ENCODE data around the gene KRT78.

The KRT78 gene

DNA sequence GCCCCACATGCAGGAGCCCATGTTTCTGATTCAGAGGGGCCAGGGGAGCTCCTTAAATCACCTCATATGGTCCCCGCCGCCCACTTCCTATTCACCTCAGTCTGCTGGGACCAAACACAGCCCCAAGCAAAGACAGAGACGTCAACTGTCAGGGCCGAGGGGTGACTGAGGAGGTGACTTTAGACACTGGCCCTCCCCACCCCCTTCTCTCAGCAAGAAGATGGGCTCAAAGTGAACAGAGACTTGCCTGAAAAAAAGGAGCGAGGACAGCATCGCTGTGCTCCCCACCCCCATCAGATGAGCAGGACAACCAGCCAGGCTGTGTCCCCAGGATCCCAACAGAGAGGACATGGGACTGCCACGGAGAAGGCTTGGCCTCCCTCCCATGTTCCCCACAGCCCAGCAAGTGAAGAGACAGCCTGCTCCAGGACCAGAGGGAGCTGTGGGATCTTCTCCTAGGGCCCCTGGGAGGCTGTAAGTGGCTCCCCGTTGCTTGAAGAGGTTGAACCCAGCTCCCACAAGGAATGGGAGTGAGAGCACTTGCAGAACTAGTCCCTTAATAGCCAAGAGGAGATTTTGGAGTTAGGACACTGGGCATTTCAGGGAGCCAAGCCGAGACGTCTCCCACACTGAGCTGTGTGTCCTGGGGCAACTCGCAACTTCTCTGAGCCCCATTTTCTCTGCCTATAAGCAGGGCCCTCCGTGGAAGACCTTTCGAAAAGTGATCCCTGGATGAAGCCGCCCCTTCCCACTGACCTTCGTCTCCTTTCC is 13.3 kb downstream of the KRT78 start:
- no peak for TF ChIP-seq EGR1 (IDR thresholded peaks at IDR 0.05)
- no peak for TF ChIP-seq CEBPB (IDR thresholded peaks at IDR 0.05)
- no peak for TF ChIP-seq YY1 (IDR thresholded peaks at IDR 0.05; ENCODE audit: low read depth)
- no peak for TF ChIP-seq EP300 (IDR thresholded peaks at IDR 0.05; ENCODE audit: borderline replicate concordance)
- no peak for TF ChIP-seq TAF1 (IDR thresholded peaks at IDR 0.05; ENCODE audit: low read depth)
- TF ChIP-seq FOXM1 (IDR thresholded peaks at IDR 0.05; ENCODE audit: borderline replicate concordance, low read depth) = no peak
- TF ChIP-seq RAD21 (IDR thresholded peaks at IDR 0.05; ENCODE audit: low read depth) = no peak
- TF ChIP-seq TEAD4 (IDR thresholded peaks at IDR 0.05) = no peak

DNA sequence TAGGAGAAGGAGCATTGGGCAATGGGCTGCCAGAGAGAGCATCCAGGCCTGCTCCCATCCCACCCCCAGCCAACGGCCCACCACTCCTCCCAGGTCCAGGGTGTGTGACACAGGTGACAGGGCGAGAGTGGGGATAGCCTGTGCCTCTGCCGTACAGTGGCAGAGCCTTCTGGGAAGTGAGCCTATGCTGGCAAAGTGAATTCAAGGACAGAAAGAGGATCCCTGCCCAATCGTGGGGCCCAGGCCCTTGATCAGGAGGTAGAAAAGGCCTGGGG is 14.1 kb downstream of the KRT78 start:
- TF ChIP-seq EP300 (IDR thresholded peaks at IDR 0.05; ENCODE audit: borderline replicate concordance) = no peak
- no peak for TF ChIP-seq ZBTB7A (IDR thresholded peaks at IDR 0.05; ENCODE audit: low read depth)
- TF ChIP-seq TAF1 (IDR thresholded peaks at IDR 0.05; ENCODE audit: low read depth) = no peak

DNA sequence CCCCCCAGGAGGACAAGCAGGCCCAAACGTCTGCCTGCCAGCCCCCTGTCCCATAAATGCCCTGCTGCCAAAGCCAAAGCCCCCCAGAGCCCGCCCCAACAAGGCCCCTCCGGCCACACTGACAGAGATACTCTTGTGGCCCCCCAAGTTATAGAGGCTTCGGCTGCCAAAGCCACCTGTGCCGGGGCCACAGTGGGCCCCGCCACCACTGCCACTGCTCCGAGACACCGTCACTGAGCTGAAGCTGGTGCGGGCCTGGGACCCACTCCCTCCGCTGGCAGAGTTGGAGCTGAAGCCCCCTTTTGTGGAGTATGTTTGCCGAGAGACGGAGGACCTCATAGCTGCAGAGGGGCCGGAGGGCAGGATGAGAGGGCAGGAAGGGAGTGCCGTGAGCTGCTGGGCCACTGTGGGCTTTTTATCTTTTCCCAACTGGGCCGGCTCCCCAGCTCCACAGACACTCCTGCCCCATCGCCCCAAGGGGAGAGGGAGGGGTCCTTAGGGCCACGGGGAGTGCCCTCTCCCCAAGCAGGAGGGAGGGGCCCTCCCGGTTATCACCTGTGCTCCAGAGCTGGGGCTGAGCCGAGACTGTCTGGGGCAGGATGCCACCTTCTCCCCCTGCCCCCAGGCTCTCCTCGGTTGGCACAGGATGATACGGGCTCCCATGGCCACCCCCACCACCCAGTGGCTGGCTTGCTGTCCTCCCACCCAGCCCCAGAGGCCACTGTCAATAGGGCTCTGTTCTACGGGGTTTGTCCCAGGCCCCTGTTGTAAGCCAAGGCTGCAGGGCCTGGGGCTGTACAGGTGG is 14.7 kb downstream of the KRT78 start, which contains the start of gene KRT79:
TSS of gene KRT79 (minus strand) at position 390 of the 805 bp plus-strand sequence. CDS start at position 339, 51 bp downstream.
- TF ChIP-seq ZBTB7A (IDR thresholded peaks at IDR 0.05; ENCODE audit: low read depth) (no peak), CEBPB (IDR thresholded peaks at IDR 0.05) (no peak), NFIC (IDR thresholded peaks at IDR 0.05) (no peak), EGR1 (IDR thresholded peaks at IDR 0.05) (no peak), RAD21 (IDR thresholded peaks at IDR 0.05; ENCODE audit: low read depth) (no peak), TCF12 (IDR thresholded peaks at IDR 0.05; ENCODE audit: low read depth) (no peak), EP300 (IDR thresholded peaks at IDR 0.05; ENCODE audit: borderline replicate concordance) (no peak), TAF1 (IDR thresholded peaks at IDR 0.05; ENCODE audit: low read depth) (no peak), YY1 (IDR thresholded peaks at IDR 0.05; ENCODE audit: low read depth) (no peak), TEAD4 (IDR thresholded peaks at IDR 0.05) (no peak), CREB1 (IDR thresholded peaks at IDR 0.05; ENCODE audit: low read depth) (no peak), FOXM1 (IDR thresholded peaks at IDR 0.05; ENCODE audit: borderline replicate concordance, low read depth) (no peak)
- TF ChIP-seq, protein P1, sequence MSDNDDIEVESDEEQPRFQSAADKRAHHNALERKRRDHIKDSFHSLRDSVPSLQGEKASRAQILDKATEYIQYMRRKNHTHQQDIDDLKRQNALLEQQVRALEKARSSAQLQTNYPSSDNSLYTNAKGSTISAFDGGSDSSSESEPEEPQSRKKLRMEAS (IDR thresholded peaks at IDR 0.05) = no peak
- TF ChIP-seq, protein P2, sequence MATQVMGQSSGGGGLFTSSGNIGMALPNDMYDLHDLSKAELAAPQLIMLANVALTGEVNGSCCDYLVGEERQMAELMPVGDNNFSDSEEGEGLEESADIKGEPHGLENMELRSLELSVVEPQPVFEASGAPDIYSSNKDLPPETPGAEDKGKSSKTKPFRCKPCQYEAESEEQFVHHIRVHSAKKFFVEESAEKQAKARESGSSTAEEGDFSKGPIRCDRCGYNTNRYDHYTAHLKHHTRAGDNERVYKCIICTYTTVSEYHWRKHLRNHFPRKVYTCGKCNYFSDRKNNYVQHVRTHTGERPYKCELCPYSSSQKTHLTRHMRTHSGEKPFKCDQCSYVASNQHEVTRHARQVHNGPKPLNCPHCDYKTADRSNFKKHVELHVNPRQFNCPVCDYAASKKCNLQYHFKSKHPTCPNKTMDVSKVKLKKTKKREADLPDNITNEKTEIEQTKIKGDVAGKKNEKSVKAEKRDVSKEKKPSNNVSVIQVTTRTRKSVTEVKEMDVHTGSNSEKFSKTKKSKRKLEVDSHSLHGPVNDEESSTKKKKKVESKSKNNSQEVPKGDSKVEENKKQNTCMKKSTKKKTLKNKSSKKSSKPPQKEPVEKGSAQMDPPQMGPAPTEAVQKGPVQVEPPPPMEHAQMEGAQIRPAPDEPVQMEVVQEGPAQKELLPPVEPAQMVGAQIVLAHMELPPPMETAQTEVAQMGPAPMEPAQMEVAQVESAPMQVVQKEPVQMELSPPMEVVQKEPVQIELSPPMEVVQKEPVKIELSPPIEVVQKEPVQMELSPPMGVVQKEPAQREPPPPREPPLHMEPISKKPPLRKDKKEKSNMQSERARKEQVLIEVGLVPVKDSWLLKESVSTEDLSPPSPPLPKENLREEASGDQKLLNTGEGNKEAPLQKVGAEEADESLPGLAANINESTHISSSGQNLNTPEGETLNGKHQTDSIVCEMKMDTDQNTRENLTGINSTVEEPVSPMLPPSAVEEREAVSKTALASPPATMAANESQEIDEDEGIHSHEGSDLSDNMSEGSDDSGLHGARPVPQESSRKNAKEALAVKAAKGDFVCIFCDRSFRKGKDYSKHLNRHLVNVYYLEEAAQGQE (IDR thresholded peaks at IDR 0.05; ENCODE audit: low read depth) = no peak
- TF ChIP-seq, protein P3, sequence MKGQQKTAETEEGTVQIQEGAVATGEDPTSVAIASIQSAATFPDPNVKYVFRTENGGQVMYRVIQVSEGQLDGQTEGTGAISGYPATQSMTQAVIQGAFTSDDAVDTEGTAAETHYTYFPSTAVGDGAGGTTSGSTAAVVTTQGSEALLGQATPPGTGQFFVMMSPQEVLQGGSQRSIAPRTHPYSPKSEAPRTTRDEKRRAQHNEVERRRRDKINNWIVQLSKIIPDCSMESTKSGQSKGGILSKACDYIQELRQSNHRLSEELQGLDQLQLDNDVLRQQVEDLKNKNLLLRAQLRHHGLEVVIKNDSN (IDR thresholded peaks at IDR 0.05) = no peak

DNA sequence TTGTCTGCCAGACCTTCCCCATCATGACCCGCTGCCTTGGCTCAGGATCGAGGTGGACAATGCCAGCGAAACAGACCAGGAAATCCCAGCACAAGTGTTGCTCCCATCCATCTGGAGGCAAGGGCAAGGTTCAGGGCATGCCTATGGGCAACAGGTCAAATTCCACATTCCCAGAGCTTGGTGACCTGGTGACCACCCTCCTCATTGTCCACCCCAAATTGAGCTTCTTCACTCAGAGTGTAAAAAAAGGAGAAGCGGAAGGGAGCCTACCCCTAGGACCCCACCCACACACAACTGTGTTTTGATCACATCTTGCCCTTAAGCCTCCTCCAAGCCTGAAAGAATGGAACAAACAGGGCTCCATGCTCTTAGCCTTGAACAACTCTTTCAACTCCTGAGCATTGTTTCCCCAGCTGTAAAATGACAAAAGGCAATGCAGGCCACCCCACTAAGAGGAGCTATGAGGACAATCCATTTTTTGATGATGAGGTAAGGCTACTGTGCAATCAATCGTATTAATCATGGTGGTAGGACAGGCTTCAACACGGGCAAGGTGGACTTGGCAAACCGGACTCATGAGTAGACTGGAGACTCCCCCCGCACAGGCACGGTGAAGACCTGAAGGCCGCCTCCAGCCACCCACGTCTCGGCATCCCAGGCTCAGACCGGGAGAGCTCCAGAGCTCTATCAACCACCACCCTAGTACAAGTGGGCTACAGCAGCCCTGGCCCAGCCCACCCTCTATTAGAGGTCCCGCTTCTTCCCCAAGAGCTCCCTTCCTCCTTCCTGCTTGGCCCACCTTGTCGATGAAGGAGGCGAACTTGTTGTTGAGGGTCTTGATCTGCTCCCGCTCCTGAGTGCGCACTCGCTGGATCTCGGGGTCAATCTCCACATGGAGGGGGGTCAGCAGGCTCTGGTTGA is 15.5 kb downstream of the KRT78 start:
- TF ChIP-seq, protein P3 (IDR thresholded peaks at IDR 0.05) = no peak
- TF ChIP-seq TCF12 (IDR thresholded peaks at IDR 0.05; ENCODE audit: low read depth) (no peak), EGR1 (IDR thresholded peaks at IDR 0.05) (no peak), YY1 (IDR thresholded peaks at IDR 0.05; ENCODE audit: low read depth) (no peak), ZBTB7A (IDR thresholded peaks at IDR 0.05; ENCODE audit: low read depth) (no peak), EP300 (IDR thresholded peaks at IDR 0.05; ENCODE audit: borderline replicate concordance) (no peak), CREB1 (IDR thresholded peaks at IDR 0.05; ENCODE audit: low read depth) (no peak), RAD21 (IDR thresholded peaks at IDR 0.05; ENCODE audit: low read depth) (no peak)

DNA sequence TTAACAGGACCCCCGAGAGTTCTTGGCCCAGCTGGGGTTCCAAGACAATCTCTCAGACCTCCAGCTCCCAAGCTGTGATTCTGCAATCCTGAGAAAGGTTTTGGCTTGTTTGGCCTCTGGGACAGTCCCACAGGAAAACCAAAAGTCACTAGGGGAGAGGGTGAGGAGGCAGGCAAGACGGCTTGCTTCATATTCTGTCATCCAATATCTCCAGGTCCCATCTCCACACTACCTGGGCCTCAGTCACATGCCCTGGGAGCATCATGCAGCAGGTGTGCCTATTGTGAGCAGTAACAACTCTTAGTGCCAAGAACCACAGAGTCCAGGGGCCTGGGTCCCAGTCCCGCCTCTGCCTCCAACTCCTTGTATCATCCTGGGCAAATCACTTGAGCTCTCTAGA is 16.3 kb downstream of the KRT78 start:
- TF ChIP-seq EP300 (IDR thresholded peaks at IDR 0.05; ENCODE audit: borderline replicate concordance) (no peak), YY1 (IDR thresholded peaks at IDR 0.05; ENCODE audit: low read depth) (no peak), ZBTB7A (IDR thresholded peaks at IDR 0.05; ENCODE audit: low read depth) (no peak), CREB1 (IDR thresholded peaks at IDR 0.05; ENCODE audit: low read depth) (no peak), NFIC (IDR thresholded peaks at IDR 0.05) (no peak), EGR1 (IDR thresholded peaks at IDR 0.05) (no peak), TEAD4 (IDR thresholded peaks at IDR 0.05) (no peak), CEBPB (IDR thresholded peaks at IDR 0.05) (no peak), RAD21 (IDR thresholded peaks at IDR 0.05; ENCODE audit: low read depth) (no peak), FOXM1 (IDR thresholded peaks at IDR 0.05; ENCODE audit: borderline replicate concordance, low read depth) (no peak)
- TF ChIP-seq, protein P2 (IDR thresholded peaks at IDR 0.05; ENCODE audit: low read depth) = no peak
- TF ChIP-seq, protein P1 (IDR thresholded peaks at IDR 0.05) = no peak
- TF ChIP-seq, protein P3 (IDR thresholded peaks at IDR 0.05) = no peak
